GM18951 (cell line): ENCODE results near the gene FAM234A.

Experiments used
- POLR2A ChIP-seq: IDR thresholded peaks from 4 replicates; pipeline ENCODE4 v1.6.1; 2011; ENCODE audit warnings: mild to moderate bottlenecking; ENCODE audit not compliant: insufficient read length, insufficient read depth; ENCODE audit errors: extremely low read depth
- in situ Hi-C: fragments of 300-500 bp; cut with MboI; formaldehyde crosslinking; loops from one replicate; pipeline ENCODE4 v1.12.0; 2022; ENCODE audit warnings: low sequenced_read_pairs, mixed read lengths, inconsistent platforms; ENCODE audit not compliant: unreplicated experiment

FAM234A gene

GRCh38 chr16:276426-277077, 41.9 kb downstream of the FAM234A start:
- TF ChIP-seq POLR2A: no peak
- in situ Hi-C loops: no loop called here

GRCh38 chr16:278863-279366, 44.3 kb downstream of the FAM234A start:
- in situ Hi-C loops: no loop called here
- TF ChIP-seq POLR2A: no peak

- in situ Hi-C loops: no loop called here
- no peak for TF ChIP-seq POLR2A
Measured at GRCh38 chr16:279531-279930, 44.9 kb downstream of the FAM234A start.

DNA sequence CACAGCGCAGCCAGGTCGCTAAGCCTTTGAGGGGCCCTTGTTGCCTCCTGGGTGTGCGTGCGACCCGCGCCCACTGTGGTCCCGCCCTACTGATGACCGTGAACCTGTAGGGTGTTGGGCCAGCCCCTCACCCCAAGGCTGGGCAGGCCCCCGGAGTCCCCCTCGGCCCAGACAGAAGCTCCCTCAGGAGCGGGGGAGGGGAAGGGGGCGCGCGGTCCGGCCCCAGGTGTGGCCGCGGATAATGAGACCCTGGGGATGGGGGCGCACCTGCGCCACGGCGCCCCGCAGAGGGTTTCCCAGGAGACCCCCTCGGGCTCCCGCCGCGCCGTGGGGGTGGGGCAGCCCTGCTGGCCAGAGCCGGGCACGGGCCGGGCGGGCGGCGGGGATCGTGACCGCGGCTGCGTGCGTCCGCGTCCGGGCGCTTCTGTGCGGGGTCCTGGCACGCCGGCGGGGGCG, 45.4 kb downstream of the FAM234A start:
- in situ Hi-C loops: no loop called here
- no peak for TF ChIP-seq POLR2A

GRCh38 chr16:280552-280951, 45.9 kb downstream of the FAM234A start, which contains the start of gene ARHGDIG:
Gene ARHGDIG, plus strand, starts transcription at chr16:280591. Its CDS starts 90 bp downstream, at chr16:280681.
- in situ Hi-C loops: no loop called here
- TF ChIP-seq POLR2A: no peak

- in situ Hi-C loops: no loop called here
Measured at GRCh38 chr16:280991-281659, 46.5 kb downstream of the FAM234A start.

DNA sequence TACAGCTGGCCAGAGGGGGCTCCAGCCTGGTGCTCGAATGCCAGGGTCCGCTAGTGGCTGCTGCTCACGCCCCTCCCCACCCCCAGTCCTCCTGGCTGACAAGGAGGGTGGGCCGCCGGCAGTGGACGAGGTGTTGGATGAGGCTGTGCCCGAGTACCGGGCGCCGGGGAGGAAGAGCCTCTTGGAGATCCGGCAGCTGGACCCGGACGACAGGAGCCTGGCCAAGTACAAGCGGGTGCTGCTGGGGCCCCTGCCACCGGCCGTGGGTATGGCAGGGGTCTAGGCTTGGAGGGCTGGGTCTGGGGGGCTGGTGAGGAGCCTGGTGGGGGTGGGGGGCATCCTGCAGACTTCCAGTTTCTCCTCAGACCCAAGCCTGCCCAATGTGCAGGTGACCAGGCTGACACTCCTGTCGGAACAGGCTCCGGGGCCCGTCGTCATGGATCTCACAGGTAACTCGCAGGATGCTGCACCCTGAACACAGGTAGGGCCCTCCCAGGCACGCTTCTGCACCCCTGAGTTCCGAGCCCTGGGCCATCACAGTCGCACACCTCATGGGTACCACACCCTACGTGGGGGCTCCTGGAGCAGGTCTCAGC, 47.1 kb downstream of the FAM234A start:
- no peak for TF ChIP-seq POLR2A
- in situ Hi-C loops: no loop called here

More at GRCh38 chr16:280991-281659, 46.5 kb downstream of the FAM234A start:
- no peak for TF ChIP-seq POLR2A

DNA sequence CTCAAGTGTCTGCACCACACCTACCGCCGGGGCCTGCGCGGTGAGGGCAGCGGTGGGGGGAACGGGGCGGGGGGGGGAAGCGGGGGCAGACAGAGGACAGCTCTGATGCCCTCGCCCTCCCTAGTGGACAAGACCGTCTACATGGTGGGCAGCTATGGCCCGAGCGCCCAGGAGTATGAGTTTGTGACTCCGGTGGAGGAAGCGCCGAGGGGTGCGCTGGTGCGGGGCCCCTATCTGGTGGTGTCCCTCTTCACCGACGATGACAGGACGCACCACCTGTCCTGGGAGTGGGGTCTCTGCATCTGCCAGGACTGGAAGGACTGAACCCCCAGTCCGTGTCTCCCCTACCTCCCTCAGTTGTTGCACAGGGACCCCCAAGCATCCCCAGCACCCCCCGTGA, 47.9 kb downstream of the FAM234A start:
- no peak for TF ChIP-seq POLR2A

GRCh38 chr16:283033-283805, 48.6 kb downstream of the FAM234A start, which contains the start of gene PDIA2:
Gene PDIA2, plus strand, starts transcription at chr16:283164. Its CDS starts 6 bp downstream, at chr16:283170.
- TF ChIP-seq POLR2A: no peak
- in situ Hi-C loops: no loop called here

More for the DNA sequence above, 47.9 kb downstream of the FAM234A start:
- in situ Hi-C loops: no loop called here

- TF ChIP-seq POLR2A: no peak
- in situ Hi-C loops: no loop called here
Measured at GRCh38 chr16:284204-285120, 49.8 kb downstream of the FAM234A start.

- TF ChIP-seq POLR2A: no peak
- in situ Hi-C loops: no loop called here
Measured at GRCh38 chr16:285146-286055, 50.8 kb downstream of the FAM234A start.
